ENCODE results near the gene GLI3. TPM values are rescaled to one million over a fixed set of nuclear protein-coding genes. Genes with fewer than 3 reads are reported as not detected.

GLI3 gene
- total and polyA plus RNA-seq, 2 experiments from 2014 or later, result 4.0 to 5.2 TPM

DNA sequence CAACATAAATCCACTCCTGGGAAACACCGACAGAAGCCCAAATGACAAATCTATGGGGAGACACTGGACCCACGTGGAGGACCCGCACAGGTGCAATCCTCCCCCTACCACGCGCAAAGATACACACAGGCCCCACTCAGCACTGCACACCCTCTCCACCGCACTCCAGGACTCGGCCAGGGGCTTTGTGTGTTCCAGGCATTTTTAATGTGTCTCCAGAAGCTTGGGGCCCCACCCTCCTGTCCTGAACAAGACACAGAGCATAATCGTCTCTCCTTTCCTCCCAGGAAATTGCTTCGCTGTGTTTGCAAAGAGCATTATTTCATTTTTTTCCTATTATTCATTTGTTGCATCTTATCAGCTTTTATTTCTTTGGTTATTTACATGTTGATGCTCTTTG, 82.8 kb downstream of the GLI3 start:
- in situ Hi-C loops (cut with MboI), result no loop called here
- Histone ChIP-seq H3K4me3 (no peak overlapping the region), H2AFZ (no peak overlapping the region), H3K4me2 (ENCODE audit: unreplicated experiment) (no peak overlapping the region), H3K9me3 (ENCODE audit: low read depth) (no peaks in the 10 kb centered on the region), H3K9me2 (ENCODE audit: insufficient read depth) (no peaks in the 10 kb centered on the region), H3K4me1 (ENCODE audit: insufficient read depth) (peaks cover 17% of the 10 kb centered on the region), H3K79me2 (ENCODE audit: insufficient read depth) (peaks cover 48% of the 10 kb centered on the region), H3K27me3 (replicated peaks; ENCODE audit: insufficient read depth) (no peaks in the 10 kb centered on the region), H3K27ac (no peak overlapping the region), H3K36me3 (ENCODE audit: low read depth) (no peaks in the 10 kb centered on the region), H4K20me1 (ENCODE audit: insufficient read depth) (no peaks in the 10 kb centered on the region), H3F3A (ENCODE audit: insufficient read depth) (peaks cover 15% of the 10 kb centered on the region; the same call in 1 of the 2 replicates), H3K9ac (no peak overlapping the region)
- WGBS, 2 experiments (ENCODE audit: low coverage in 1 of 2, low lambda C conversion rate in 2 of 2, missing lambda C conversion rate in 2 of 2), result 59 to 63% methylated on average over 9 of the region's 9 CpGs
- TF ChIP-seq EZH2phosphoT487 (IDR thresholded peaks at IDR 0.05; ENCODE audit: insufficient read depth, low read depth) (no peak), EZH2 (IDR thresholded peaks at IDR 0.05; ENCODE audit: insufficient read depth, poor library complexity, severe bottlenecking) (no peak)
- no peak for DNase-seq

DNA sequence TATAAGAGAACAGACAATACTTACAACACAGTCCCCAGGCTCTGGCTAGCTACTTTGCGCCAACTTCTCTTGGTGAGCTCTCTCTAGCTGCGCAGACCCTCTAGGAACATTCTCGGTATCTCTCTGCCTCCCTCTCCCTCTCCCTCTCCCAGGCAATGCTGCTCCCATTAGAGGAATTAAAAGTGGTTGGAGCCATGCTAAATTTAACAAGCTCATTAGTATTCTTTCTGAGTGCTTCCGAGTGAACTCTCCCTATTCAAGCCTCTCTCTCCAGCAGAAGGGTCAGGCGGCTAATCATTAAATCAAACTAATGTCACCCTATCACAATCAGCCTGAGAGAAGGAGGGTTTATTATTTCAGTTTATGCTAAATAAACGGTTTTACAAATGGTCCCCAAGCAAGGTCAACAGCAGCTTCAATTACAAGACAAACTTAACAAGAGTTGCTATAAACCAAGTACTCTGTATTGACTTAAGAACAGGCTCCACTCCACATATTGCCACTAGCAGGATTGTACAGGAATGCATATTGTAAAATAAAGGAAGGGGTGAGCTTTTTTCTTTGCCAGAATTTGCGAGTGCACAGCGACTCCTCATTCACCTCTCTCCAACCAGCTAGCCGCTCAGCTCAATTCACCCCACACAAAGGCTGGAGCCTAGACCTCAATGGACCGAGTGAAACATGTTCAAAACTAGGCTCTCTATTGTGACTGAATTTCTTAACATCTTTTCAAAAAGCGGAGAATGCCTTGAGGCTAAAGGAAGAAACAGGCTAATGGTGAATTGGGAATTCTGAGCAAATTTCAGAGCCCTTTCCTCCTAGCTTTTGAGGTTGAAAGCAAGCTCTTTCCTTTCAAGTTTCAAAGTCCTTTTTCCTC, 84.4 kb downstream of the GLI3 start:
- Histone ChIP-seq H3K4me3 (no peak overlapping the region), H3K27me3 (replicated peaks; ENCODE audit: insufficient read depth) (no peaks in the 10 kb centered on the region), H3K4me2 (ENCODE audit: unreplicated experiment) (no peak overlapping the region), H2AFZ (no peak overlapping the region), H3K9me2 (ENCODE audit: insufficient read depth) (no peaks in the 10 kb centered on the region), H3K9ac (no peak overlapping the region), H3K9me3 (ENCODE audit: low read depth) (no peaks in the 10 kb centered on the region), H3K27ac (no peak overlapping the region), H3K79me2 (ENCODE audit: insufficient read depth) (peaks cover 48% of the 10 kb centered on the region), H3K4me1 (ENCODE audit: insufficient read depth) (peaks cover 13% of the 10 kb centered on the region), H3K36me3 (ENCODE audit: low read depth) (no peaks in the 10 kb centered on the region), H4K20me1 (ENCODE audit: insufficient read depth) (no peaks in the 10 kb centered on the region), H3F3A (ENCODE audit: insufficient read depth) (peaks cover 15% of the 10 kb centered on the region; the same call in 1 of the 2 replicates)
- 89 to 92% methylated on average over 11 of the region's 11 CpGs for WGBS, 2 experiments (ENCODE audit: low coverage in 1 of 2, low lambda C conversion rate in 2 of 2, missing lambda C conversion rate in 2 of 2)
- in situ Hi-C loops (cut with MboI), result no loop called here
- DNase-seq, result no peak
- no peak for TF ChIP-seq EZH2phosphoT487 (IDR thresholded peaks at IDR 0.05; ENCODE audit: insufficient read depth, low read depth)
- no peak for TF ChIP-seq EZH2 (IDR thresholded peaks at IDR 0.05; ENCODE audit: insufficient read depth, poor library complexity, severe bottlenecking)

GRCh38 chr7:42151309-42151708, 85.7 kb downstream of the GLI3 start:
- Histone ChIP-seq H3K27ac (no peak overlapping the region), H3K4me1 (ENCODE audit: insufficient read depth) (peaks cover 9% of the 10 kb centered on the region), H3K27me3 (replicated peaks; ENCODE audit: insufficient read depth) (no peaks in the 10 kb centered on the region), H3K4me3 (no peak overlapping the region), H3K9me2 (ENCODE audit: insufficient read depth) (no peaks in the 10 kb centered on the region), H3K79me2 (ENCODE audit: insufficient read depth) (peaks cover 48% of the 10 kb centered on the region), H3K36me3 (ENCODE audit: low read depth) (no peaks in the 10 kb centered on the region), H3K4me2 (ENCODE audit: unreplicated experiment) (no peak overlapping the region), H3K9me3 (ENCODE audit: low read depth) (no peaks in the 10 kb centered on the region), H3F3A (ENCODE audit: insufficient read depth) (peaks cover 11% of the 10 kb centered on the region; the same call in 1 of the 2 replicates), H4K20me1 (ENCODE audit: insufficient read depth) (no peaks in the 10 kb centered on the region), H2AFZ (peak overlapping the region; percentile 8; the same call in 1 of the 2 replicates), H3K9ac (no peak overlapping the region)
- DNase-seq, result peak; percentile 33
- TF ChIP-seq EZH2 (IDR thresholded peaks at IDR 0.05; ENCODE audit: insufficient read depth, poor library complexity, severe bottlenecking) (no peak), EZH2phosphoT487 (IDR thresholded peaks at IDR 0.05; ENCODE audit: insufficient read depth, low read depth) (no peak)
- in situ Hi-C loops (cut with MboI), result no loop called here
- 43 to 49% methylated on average over 7 of the region's 7 CpGs for WGBS, 2 experiments (ENCODE audit: low coverage in 1 of 2, low lambda C conversion rate in 2 of 2, missing lambda C conversion rate in 2 of 2)

DNA sequence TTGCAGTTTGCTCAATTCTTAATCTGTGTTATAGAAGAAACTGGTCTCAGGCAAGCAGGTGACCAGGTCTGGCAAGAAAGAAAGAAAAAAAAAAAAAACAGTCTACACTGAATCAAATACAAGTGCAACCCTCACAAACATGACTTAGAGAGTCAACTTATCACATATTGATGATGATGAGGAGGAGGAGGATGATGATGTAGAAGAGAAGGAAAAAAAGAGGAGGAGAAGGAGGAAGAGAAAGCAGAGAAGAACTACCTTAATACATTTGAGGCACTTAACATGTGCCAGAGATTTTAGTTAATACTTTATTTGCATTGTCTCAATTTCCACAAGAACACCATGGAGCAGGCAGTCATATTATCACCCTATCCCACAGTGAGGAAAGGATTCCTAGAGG, 91.5 kb downstream of the GLI3 start:
- Histone ChIP-seq H3K79me2 (ENCODE audit: insufficient read depth) (peaks cover 19% of the 10 kb centered on the region; the same call in 1 of the 2 replicates), H3K4me2 (ENCODE audit: unreplicated experiment) (no peak overlapping the region), H2AFZ (no peak overlapping the region), H4K20me1 (ENCODE audit: insufficient read depth) (no peaks in the 10 kb centered on the region), H3K9ac (no peak overlapping the region), H3K27ac (no peak overlapping the region), H3K4me3 (no peak overlapping the region), H3F3A (ENCODE audit: insufficient read depth) (peaks cover 22% of the 10 kb centered on the region), H3K4me1 (ENCODE audit: insufficient read depth) (peaks cover 24% of the 10 kb centered on the region), H3K9me2 (ENCODE audit: insufficient read depth) (no peaks in the 10 kb centered on the region), H3K27me3 (replicated peaks; ENCODE audit: insufficient read depth) (no peaks in the 10 kb centered on the region), H3K36me3 (ENCODE audit: low read depth) (no peaks in the 10 kb centered on the region), H3K9me3 (ENCODE audit: low read depth) (no peaks in the 10 kb centered on the region)
- TF ChIP-seq EZH2 (IDR thresholded peaks at IDR 0.05; ENCODE audit: insufficient read depth, poor library complexity, severe bottlenecking) (no peak), EZH2phosphoT487 (IDR thresholded peaks at IDR 0.05; ENCODE audit: insufficient read depth, low read depth) (no peak)
- DNase-seq, result no peak
- in situ Hi-C loops (cut with MboI), result no loop called here

Data from GM23248 (cell line).